IMR-90 (cell line): ENCODE measurements around the gene DCLRE1A. TPM values are rescaled to one million over a fixed set of nuclear protein-coding genes. Genes with fewer than 3 reads are reported as not detected.

Source experiments
- ATAC-seq: fragments of 200-7000 bp; cut with Tn5 transposase; 2 replicates; pipeline ENCODE4 v1.9.1; 2020; ENCODE audit warnings: low read depth, mild to moderate bottlenecking, moderate library complexity
- BruUV-seq: library from RNA; stranded (reverse); fragments of 400-500 nt; replicated peaks from 2 replicates; lab custom pipeline; 2021; lab: Mats Ljungman, UMichigan
- CTCF ChIA-PET: fragments of 300-600 bp; formaldehyde crosslinking; extraction: SDS; loops from one replicate; lab custom pipeline; 2021; ENCODE audit warnings: antibody characterized with exemption; lab: Yijun Ruan, JAX
- POLR2A ChIA-PET: fragments of 300-600 bp; sonication (Branson Sonifier 250); formaldehyde crosslinking; loops from one replicate; lab custom pipeline; 2022; ENCODE audit warnings: antibody characterized with exemption; ENCODE audit not compliant: unreplicated experiment; lab: Charles Lee
- DNase-seq: peaks from one replicate; pipeline ENCODE4 v3.0.0; 2013
- H2AFZ ChIP-seq: replicated peaks from 2 replicates; pipeline ENCODE3; 2013; ENCODE audit warnings: low read length, mild to moderate bottlenecking; ENCODE audit not compliant: poor library complexity
- H2AK5ac ChIP-seq: 2 replicates; pipeline ENCODE4 v1.6.1; 2013; ENCODE audit warnings: low read depth, low read length, inconsistent platforms
- H2AK9ac ChIP-seq: replicated peaks from 2 replicates; pipeline ENCODE3; 2013; ENCODE audit warnings: mild to moderate bottlenecking, low read depth, low read length, moderate library complexity; ENCODE audit not compliant: poor library complexity
- H2BK120ac ChIP-seq: 2 replicates; pipeline ENCODE4 v1.6.1; 2013; ENCODE audit warnings: low read depth, low read length, inconsistent platforms
- H2BK15ac ChIP-seq: 3 replicates; pipeline ENCODE4 v1.6.1; 2013; ENCODE audit warnings: low read depth, low read length, inconsistent platforms
- H2BK20ac ChIP-seq: 2 replicates; pipeline ENCODE4 v1.6.1; 2013; ENCODE audit warnings: low read depth, mild to moderate bottlenecking, inconsistent platforms, low read length, moderate library complexity
- H2BK5ac ChIP-seq: 2 replicates; pipeline ENCODE4 v1.6.1; 2013; ENCODE audit warnings: mild to moderate bottlenecking, low read depth, low read length, inconsistent platforms; ENCODE audit not compliant: poor library complexity, severe bottlenecking
- H3K14ac ChIP-seq: replicated peaks from 2 replicates; pipeline ENCODE4 v1.6.1; 2013; ENCODE audit warnings: low read depth, low read length, inconsistent platforms
- H3K18ac ChIP-seq: 2 replicates; pipeline ENCODE4 v1.6.1; 2013; ENCODE audit warnings: low read depth, low read length, control low read depth
- H3K23ac ChIP-seq: 2 replicates; pipeline ENCODE4 v1.6.1; 2013; ENCODE audit warnings: low read depth, low read length, inconsistent platforms
- H3K27ac ChIP-seq: 2 replicates; pipeline ENCODE4 v1.5.1; 2013; ENCODE audit warnings: mild to moderate bottlenecking, control low read depth, low read length; ENCODE audit not compliant: insufficient read depth
- H3K27me3 ChIP-seq: 2 replicates; pipeline ENCODE4 v1.6.1; 2013; ENCODE audit warnings: low read length; ENCODE audit not compliant: control insufficient read depth, insufficient read depth
- H3K36me3 ChIP-seq: 2 replicates; pipeline ENCODE4 v1.6.1; 2013; ENCODE audit warnings: low read length, mixed read lengths; ENCODE audit not compliant: control insufficient read depth, insufficient read depth
- H3K4ac ChIP-seq: 2 replicates; pipeline ENCODE4 v1.6.1; 2013; ENCODE audit warnings: low read depth, low read length, inconsistent platforms
- H3K4me1 ChIP-seq: 2 replicates; pipeline ENCODE4 v1.6.1; 2013; ENCODE audit warnings: low read length, mixed read lengths; ENCODE audit not compliant: control insufficient read depth, insufficient read depth
- H3K4me2 ChIP-seq: 2 replicates; pipeline ENCODE4 v1.6.1; 2013; ENCODE audit warnings: low read depth, mild to moderate bottlenecking, control low read depth, low read length, moderate library complexity
- H3K4me3 ChIP-seq: 2 replicates; pipeline ENCODE4 v1.5.1; 2013; ENCODE audit warnings: low read depth, mild to moderate bottlenecking, control low read depth, low read length, moderate library complexity; ENCODE audit not compliant: insufficient read depth
- H3K56ac ChIP-seq: 2 replicates; pipeline ENCODE4 v1.6.1; 2013; ENCODE audit warnings: low read length, inconsistent platforms; ENCODE audit not compliant: insufficient read depth; ENCODE audit errors: extremely low read depth
- H3K79me1 ChIP-seq, 2 experiments: 2 replicates each; pipeline ENCODE4 v1.6.1; 2013; ENCODE audit warnings: low read length in 2 of 2, inconsistent platforms in 1 of 2, low read depth in 1 of 2
- H3K9ac ChIP-seq: 2 replicates; pipeline ENCODE4 v1.6.1; 2013; ENCODE audit warnings: low read depth, low read length, control low read depth
- H3K9me1 ChIP-seq: 2 replicates; pipeline ENCODE4 v1.6.1; 2013; ENCODE audit warnings: low read length, inconsistent platforms; ENCODE audit not compliant: insufficient read depth
- H3K9me3 ChIP-seq: 2 replicates; pipeline ENCODE4 v1.6.1; 2013; ENCODE audit warnings: low read length; ENCODE audit not compliant: control insufficient read depth, insufficient read depth
- H4K20me1 ChIP-seq: 2 replicates; pipeline ENCODE4 v1.6.1; 2013; ENCODE audit warnings: low read length, inconsistent platforms; ENCODE audit not compliant: insufficient read depth
- H4K5ac ChIP-seq: 2 replicates; pipeline ENCODE4 v1.6.1; 2013; ENCODE audit warnings: mild to moderate bottlenecking, low read depth, low read length, control low read depth
- H4K8ac ChIP-seq, 2 experiments: 2 replicates each; pipeline ENCODE4 v1.6.1; 2013; ENCODE audit warnings: low read depth in 2 of 2, low read length in 2 of 2, control low read depth in 1 of 2, inconsistent platforms in 1 of 2
- H4K91ac ChIP-seq: 2 replicates; pipeline ENCODE4 v1.6.1; 2013; ENCODE audit warnings: low read depth, low read length, inconsistent platforms; ENCODE audit not compliant: insufficient read depth
- BHLHE40 ChIP-seq: fragments of 150-350 bp; IDR thresholded peaks from 2 replicates; pipeline ENCODE4 v1.6.1; 2016; ENCODE audit warnings: mild to moderate bottlenecking, low read depth, low read length
- CEBPB ChIP-seq: IDR thresholded peaks from 2 replicates; pipeline ENCODE4 v1.6.1; 2012; ENCODE audit warnings: low read depth, low read length, improper control_type of control experiment
- CHD1 ChIP-seq: IDR thresholded peaks from 2 replicates; pipeline ENCODE4 v1.6.1; 2012; ENCODE audit warnings: low read depth, low read length, improper control_type of control experiment
- ELK1 ChIP-seq: fragments of 150-350 bp; IDR thresholded peaks from 2 replicates; pipeline ENCODE4 v1.6.1; 2016; ENCODE audit warnings: low read depth, mild to moderate bottlenecking, low read length, moderate library complexity, borderline replicate concordance
- FOS ChIP-seq: fragments of 150-350 bp; IDR thresholded peaks from 2 replicates; pipeline ENCODE4 v1.6.1; 2016; ENCODE audit warnings: low read depth, low read length
- MAFK ChIP-seq: IDR thresholded peaks from 2 replicates; pipeline ENCODE4 v1.6.1; 2012; ENCODE audit warnings: low read depth, low read length, improper control_type of control experiment
- MXI1 ChIP-seq: IDR thresholded peaks from 2 replicates; pipeline ENCODE4 v1.6.1; 2012; ENCODE audit warnings: low read depth, mild to moderate bottlenecking, low read length, moderate library complexity, borderline replicate concordance
- NFE2L2 ChIP-seq: fragments of 150-350 bp; IDR thresholded peaks from 2 replicates; pipeline ENCODE4 v1.6.1; 2016; ENCODE audit warnings: low read depth, mild to moderate bottlenecking, low read length
- POLR2A ChIP-seq: IDR thresholded peaks from 2 replicates; pipeline ENCODE4 v1.6.1; 2012; ENCODE audit warnings: mild to moderate bottlenecking, low read depth, low read length
- RAD21 ChIP-seq: IDR thresholded peaks from 2 replicates; pipeline ENCODE4 v1.6.1; 2012; ENCODE audit warnings: low read length, improper control_type of control experiment
- RCOR1 ChIP-seq: IDR thresholded peaks from 2 replicates; pipeline ENCODE4 v1.6.1; 2012; ENCODE audit warnings: mild to moderate bottlenecking, low read length, improper control_type of control experiment; ENCODE audit not compliant: insufficient replicate concordance
- RFX5 ChIP-seq: IDR thresholded peaks from 2 replicates; pipeline ENCODE4 v1.8.0; 2012; ENCODE audit warnings: low read depth, mild to moderate bottlenecking, low read length, moderate library complexity
- SMC3 ChIP-seq: fragments of 150-350 bp; IDR thresholded peaks from 2 replicates; pipeline ENCODE4 v1.6.1; 2016; ENCODE audit warnings: low read depth, mild to moderate bottlenecking, antibody characterized with exemption, low read length, moderate library complexity
- WGBS, 2 experiments: methylation state at CpG; one replicate each; pipeline versions ENCODE4 v1.1.5 to v1.1.7; 2013; ENCODE audit warnings: missing lambda C conversion rate in 2 of 2; ENCODE audit not compliant: insufficient read length in 1 of 2; ENCODE audit errors: extremely low coverage in 2 of 2; 5-methylcytosine and 5-hydroxymethylcytosine counted together
- dilution Hi-C: fragments of 300-500 bp; cut with HindIII; formaldehyde crosslinking; loops from one replicate; pipeline ENCODE4 v1.14.3; 2018; ENCODE audit warnings: low sequenced_read_pairs; ENCODE audit not compliant: unreplicated experiment
- in situ Hi-C: fragments of 300-500 bp; cut with MboI; formaldehyde crosslinking; loops from 3 replicates; pipeline ENCODE4 v1.14.3; 2019; ENCODE audit warnings: low sequenced_read_pairs, inconsistent platforms, mixed read lengths
- intact Hi-C: fragments of 100-400 bp; cut with micrococcal nuclease; formaldehyde crosslinking; loops from 2 replicates; pipeline ENCODE4 v1.10.0; 2022
- polyA plus RNA-seq, 3 experiments: library from polyadenylated mRNA; depleted of rRNA; stranded (reverse); fragments of >200 nt; gene quantifications; 2 replicates each; pipeline ENCODE4 v1.2.3, GENCODE V29; 2012; ENCODE audit warnings: low replicate concordance in 1 of 3
- total RNA-seq: library from RNA; depleted of rRNA; stranded (reverse); fragments of >200 nt; gene quantifications from 2 replicates; pipeline ENCODE4 v1.2.3, GENCODE V29; 2012
- TF ChIP-seq, protein P1 (sequence below): conservative IDR thresholded peaks from 2 replicates; pipeline ENCODE4 v1.5.1; 2012; ENCODE audit warnings: mild to moderate bottlenecking, low read depth, low read length, improper control_type of control experiment
- TF ChIP-seq, protein P2 (sequence below): fragments of 150-350 bp; IDR thresholded peaks from 2 replicates; pipeline ENCODE4 v1.6.1; 2017; ENCODE audit warnings: mild to moderate bottlenecking, antibody characterized with exemption, low read length, low read depth

The DCLRE1A gene
- total and polyA plus RNA-seq, 2 of the 4 experiments (the other 2 are of a cell fraction) = 3.1 to 6.3 TPM

DNA sequence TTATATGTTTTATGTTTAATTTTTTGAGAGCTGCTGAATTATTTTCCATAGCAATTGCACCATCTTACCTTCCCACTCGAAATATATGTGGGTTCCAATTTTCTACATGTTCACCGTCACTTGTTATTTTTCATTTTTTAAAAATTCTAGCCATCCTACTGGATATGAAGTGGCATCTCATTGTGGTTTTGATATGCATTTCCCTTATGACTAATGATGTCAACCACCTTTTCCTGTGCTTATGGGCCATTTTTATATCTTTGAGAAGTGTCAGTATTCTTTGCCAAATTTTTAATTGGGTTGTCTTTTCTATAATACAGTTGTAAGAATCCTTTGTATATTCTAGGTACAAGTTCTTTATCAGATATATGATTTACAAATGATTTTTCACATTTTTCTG is 28.4 kb upstream of the DCLRE1A start:
- Histone ChIP-seq H3K27ac (no peak overlapping the region), H3K36me3 (no peaks in the 10 kb centered on the region), H3K4ac (no peak overlapping the region), H2AK9ac (no peak overlapping the region), H3K14ac (no peak overlapping the region), H3K18ac (no peak overlapping the region), H2BK15ac (no peak overlapping the region), H2AFZ (no peak overlapping the region), H4K5ac (no peak overlapping the region), H3K9me1 (no peaks in the 10 kb centered on the region), H3K4me2 (no peak overlapping the region), H2BK5ac (no peak overlapping the region), H3K23ac (no peak overlapping the region), H2AK5ac (no peak overlapping the region), H3K79me1 (no peaks in the 10 kb centered on the region; a peak in 2 of 4 replicates), H4K8ac (no peak overlapping the region), H4K91ac (no peak overlapping the region), H3K4me1 (no peaks in the 10 kb centered on the region), H2BK20ac (no peak overlapping the region), H3K9me3 (no peaks in the 10 kb centered on the region), H3K9ac (no peak overlapping the region), H3K27me3 (no peaks in the 10 kb centered on the region), H3K4me3 (no peak overlapping the region), H3K56ac (no peak overlapping the region), H2BK120ac (no peak overlapping the region), H4K20me1 (no peaks in the 10 kb centered on the region)
- in situ Hi-C loops (no loop called here), dilution Hi-C loops (no loop called here), intact Hi-C loops (no loop called here)
- BruUV-seq = no TSS peak
- no peak for DNase-seq
- ChIA-PET CTCF (no interaction called here), POLR2A (no interaction called here)
- ATAC-seq = no peak
- no peak for TF ChIP-seq RAD21
- no peak for TF ChIP-seq SMC3
- no peak for TF ChIP-seq MAFK
- TF ChIP-seq CEBPB = no peak
- no peak for TF ChIP-seq RFX5
- TF ChIP-seq CHD1 = no peak
- TF ChIP-seq RCOR1 = no peak
- no peak for TF ChIP-seq FOS
- TF ChIP-seq BHLHE40 = no peak
- TF ChIP-seq, protein P1, sequence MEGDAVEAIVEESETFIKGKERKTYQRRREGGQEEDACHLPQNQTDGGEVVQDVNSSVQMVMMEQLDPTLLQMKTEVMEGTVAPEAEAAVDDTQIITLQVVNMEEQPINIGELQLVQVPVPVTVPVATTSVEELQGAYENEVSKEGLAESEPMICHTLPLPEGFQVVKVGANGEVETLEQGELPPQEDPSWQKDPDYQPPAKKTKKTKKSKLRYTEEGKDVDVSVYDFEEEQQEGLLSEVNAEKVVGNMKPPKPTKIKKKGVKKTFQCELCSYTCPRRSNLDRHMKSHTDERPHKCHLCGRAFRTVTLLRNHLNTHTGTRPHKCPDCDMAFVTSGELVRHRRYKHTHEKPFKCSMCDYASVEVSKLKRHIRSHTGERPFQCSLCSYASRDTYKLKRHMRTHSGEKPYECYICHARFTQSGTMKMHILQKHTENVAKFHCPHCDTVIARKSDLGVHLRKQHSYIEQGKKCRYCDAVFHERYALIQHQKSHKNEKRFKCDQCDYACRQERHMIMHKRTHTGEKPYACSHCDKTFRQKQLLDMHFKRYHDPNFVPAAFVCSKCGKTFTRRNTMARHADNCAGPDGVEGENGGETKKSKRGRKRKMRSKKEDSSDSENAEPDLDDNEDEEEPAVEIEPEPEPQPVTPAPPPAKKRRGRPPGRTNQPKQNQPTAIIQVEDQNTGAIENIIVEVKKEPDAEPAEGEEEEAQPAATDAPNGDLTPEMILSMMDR = no peak
- no peak for TF ChIP-seq ELK1
- TF ChIP-seq, protein P2, sequence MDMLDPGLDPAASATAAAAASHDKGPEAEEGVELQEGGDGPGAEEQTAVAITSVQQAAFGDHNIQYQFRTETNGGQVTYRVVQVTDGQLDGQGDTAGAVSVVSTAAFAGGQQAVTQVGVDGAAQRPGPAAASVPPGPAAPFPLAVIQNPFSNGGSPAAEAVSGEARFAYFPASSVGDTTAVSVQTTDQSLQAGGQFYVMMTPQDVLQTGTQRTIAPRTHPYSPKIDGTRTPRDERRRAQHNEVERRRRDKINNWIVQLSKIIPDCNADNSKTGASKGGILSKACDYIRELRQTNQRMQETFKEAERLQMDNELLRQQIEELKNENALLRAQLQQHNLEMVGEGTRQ = no peak
- TF ChIP-seq NFE2L2 = no peak
- TF ChIP-seq POLR2A = no peak
- TF ChIP-seq MXI1 = no peak
- WGBS, 2 experiments = no CpG with 5 or more reads among the region's 2 CpGs
